Endodermal cell (in vitro differentiated cells): ENCODE measurements around the gene PAH. TPM values are rescaled to one million over a fixed set of nuclear protein-coding genes. Genes with fewer than 3 reads are reported as not detected.

Experiments used
- DNase-seq: peaks from one replicate; pipeline ENCODE4 v3.0.0-alpha.2; 2017
- H3K27ac ChIP-seq: 2 replicates; pipeline ENCODE4 v1.5.1; 2013; ENCODE audit warnings: mild to moderate bottlenecking, low read depth, low read length, moderate library complexity
- H3K27me3 ChIP-seq: 2 replicates; pipeline ENCODE4 v1.6.1; 2013; ENCODE audit warnings: mild to moderate bottlenecking, low read length, moderate library complexity; ENCODE audit not compliant: insufficient read depth, control insufficient read depth, poor library complexity, severe bottlenecking
- H3K36me3 ChIP-seq: 2 replicates; pipeline ENCODE4 v1.7.0; 2013; ENCODE audit warnings: mild to moderate bottlenecking, low read length, moderate library complexity; ENCODE audit not compliant: control insufficient read depth, insufficient read depth
- H3K4me1 ChIP-seq: one replicate; pipeline ENCODE4 v1.7.0; 2013; ENCODE audit warnings: low read length; ENCODE audit not compliant: control insufficient read depth, insufficient read depth
- H3K4me3 ChIP-seq: 2 replicates; pipeline ENCODE4 v1.5.1; 2013; ENCODE audit warnings: mild to moderate bottlenecking, low read length, moderate library complexity
- H3K9ac ChIP-seq: 2 replicates; pipeline ENCODE4 v1.6.1; 2013; ENCODE audit warnings: mild to moderate bottlenecking, low read length, moderate library complexity; ENCODE audit not compliant: poor library complexity, severe bottlenecking; ENCODE audit errors: extremely low read depth
- H3K9me3 ChIP-seq: 2 replicates; pipeline ENCODE4 v1.6.1; 2013; ENCODE audit warnings: mild to moderate bottlenecking, low read length, moderate library complexity; ENCODE audit not compliant: control insufficient read depth
- H3K27ac Mint-ChIP-seq: 2 replicates; pipeline ENCODE4 v1.8.0; 2020; ENCODE audit warnings: mixed read lengths
- H3K27me3 Mint-ChIP-seq: 2 replicates; pipeline ENCODE4 v1.8.0; 2021; ENCODE audit warnings: mild to moderate bottlenecking, mixed read lengths; ENCODE audit not compliant: insufficient read depth
- H3K36me3 Mint-ChIP-seq: 2 replicates; pipeline ENCODE4 v1.8.0; 2020; ENCODE audit warnings: low read depth, mixed read lengths
- H3K4me1 Mint-ChIP-seq: 2 replicates; pipeline ENCODE4 v1.8.0; 2020; ENCODE audit warnings: mixed read lengths
- H3K4me3 Mint-ChIP-seq: 2 replicates; pipeline ENCODE4 v1.8.0; 2020; ENCODE audit warnings: mild to moderate bottlenecking, moderate library complexity, mixed read lengths
- H3K9me3 Mint-ChIP-seq: 2 replicates; pipeline ENCODE4 v1.8.0; 2020; ENCODE audit warnings: mild to moderate bottlenecking, mixed read lengths
- WGBS, 2 experiments: methylation state at CpG; one replicate each; pipeline versions ENCODE4 v1.1.5 to v1.1.7; 2013; ENCODE audit warnings: missing lambda C conversion rate in 2 of 2, mixed read lengths in 1 of 2; ENCODE audit not compliant: insufficient coverage in 1 of 2, insufficient read length in 1 of 2; 5-methylcytosine and 5-hydroxymethylcytosine counted together
- total RNA-seq, 2 donors: library from RNA; stranded (reverse); fragmentation: NEBNext Ultra II Directional in 1 of 2; extraction: Animal tissue kit (Norgen Biotek cat#: 25700) in 1 of 2; gene quantifications; 2 replicates in 1 of 2; 3 replicates in 1 of 2; pipeline ENCODE4 v1.2.1, GENCODE V29; 2021
- TF ChIP-seq, protein P1 (sequence below): fragments of 200-600 bp; sonication (generic); conservative IDR thresholded peaks from 2 replicates; pipeline ENCODE4 v1.5.0; 2021; ENCODE audit warnings: antibody characterized with exemption, mild to moderate bottlenecking

PAH gene
- total RNA-seq, 2 donors from 2014 or later, result 1.5 to 1.9 TPM

- H3K4me3 ChIP-seq, result peak overlapping the region; percentile 74
- no peaks in the 10 kb centered on the region for H3K4me1 ChIP-seq
- peaks cover 12% of the 10 kb centered on the region for H3K27me3 ChIP-seq
- 82 to 92% methylated on average over 5 of the region's 5 CpGs for WGBS, 2 experiments
- no peaks in the 10 kb centered on the region for H3K36me3 Mint-ChIP-seq
- TF ChIP-seq, protein P1, sequence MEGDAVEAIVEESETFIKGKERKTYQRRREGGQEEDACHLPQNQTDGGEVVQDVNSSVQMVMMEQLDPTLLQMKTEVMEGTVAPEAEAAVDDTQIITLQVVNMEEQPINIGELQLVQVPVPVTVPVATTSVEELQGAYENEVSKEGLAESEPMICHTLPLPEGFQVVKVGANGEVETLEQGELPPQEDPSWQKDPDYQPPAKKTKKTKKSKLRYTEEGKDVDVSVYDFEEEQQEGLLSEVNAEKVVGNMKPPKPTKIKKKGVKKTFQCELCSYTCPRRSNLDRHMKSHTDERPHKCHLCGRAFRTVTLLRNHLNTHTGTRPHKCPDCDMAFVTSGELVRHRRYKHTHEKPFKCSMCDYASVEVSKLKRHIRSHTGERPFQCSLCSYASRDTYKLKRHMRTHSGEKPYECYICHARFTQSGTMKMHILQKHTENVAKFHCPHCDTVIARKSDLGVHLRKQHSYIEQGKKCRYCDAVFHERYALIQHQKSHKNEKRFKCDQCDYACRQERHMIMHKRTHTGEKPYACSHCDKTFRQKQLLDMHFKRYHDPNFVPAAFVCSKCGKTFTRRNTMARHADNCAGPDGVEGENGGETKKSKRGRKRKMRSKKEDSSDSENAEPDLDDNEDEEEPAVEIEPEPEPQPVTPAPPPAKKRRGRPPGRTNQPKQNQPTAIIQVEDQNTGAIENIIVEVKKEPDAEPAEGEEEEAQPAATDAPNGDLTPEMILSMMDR, result no peak
- H3K9me3 Mint-ChIP-seq, result no peaks in the 10 kb centered on the region
- peaks cover 19% of the 10 kb centered on the region for H3K27me3 Mint-ChIP-seq
- no peak for DNase-seq
- H3K9ac ChIP-seq, result peak overlapping the region; percentile 31
- peaks cover 3% of the 10 kb centered on the region for H3K4me1 Mint-ChIP-seq
- no peaks in the 10 kb centered on the region for H3K9me3 ChIP-seq
- no peak overlapping the region for H3K27ac ChIP-seq
- H3K27ac Mint-ChIP-seq, result peak overlapping the region; percentile 77
- H3K4me3 Mint-ChIP-seq, result peak overlapping the region; percentile 59
- no peaks in the 10 kb centered on the region for H3K36me3 ChIP-seq
These were observed 605 bp downstream of the PAH start for GRCh38 chr12:102916252-102917025.

GRCh38 chr12:102913453-102914226 lies 3.4 kb downstream of the PAH start:
- H3K4me3 ChIP-seq, result no peak overlapping the region
- no peak overlapping the region for H3K9ac ChIP-seq
- Mint-ChIP-seq H3K36me3 (no peaks in the 10 kb centered on the region), H3K9me3 (no peaks in the 10 kb centered on the region), H3K4me3 (no peak overlapping the region), H3K27ac (no peak overlapping the region), H3K27me3 (peaks cover 16% of the 10 kb centered on the region), H3K4me1 (peaks cover 3% of the 10 kb centered on the region)
- no peaks in the 10 kb centered on the region for H3K9me3 ChIP-seq
- DNase-seq, result no peak
- no peaks in the 10 kb centered on the region for H3K4me1 ChIP-seq
- no peak overlapping the region for H3K27ac ChIP-seq
- H3K36me3 ChIP-seq, result no peaks in the 10 kb centered on the region
- 94% methylated on average over 2 of the region's 2 CpGs; no CpG with 5 or more reads in 1 of the 2 experiments for WGBS, 2 experiments
- peaks cover 12% of the 10 kb centered on the region for H3K27me3 ChIP-seq
- TF ChIP-seq, protein P1, result no peak

DNA sequence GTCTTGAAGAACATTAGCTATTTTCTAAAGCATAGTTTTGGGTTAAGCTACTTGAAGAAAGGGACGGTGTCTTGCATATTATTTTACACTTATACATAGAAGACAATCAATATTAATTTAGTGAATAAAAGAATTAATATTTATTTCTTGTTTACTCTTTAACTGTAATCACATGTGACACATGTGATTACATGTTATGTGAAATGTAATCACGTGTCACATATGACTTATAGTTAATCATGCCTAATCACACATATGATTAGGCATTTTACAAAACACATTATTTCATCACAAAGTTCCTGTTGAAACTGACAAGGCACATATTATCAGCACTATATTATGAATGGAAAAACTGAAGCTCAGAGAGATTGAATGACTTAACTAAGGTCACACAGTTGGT lies 4.8 kb downstream of the PAH start:
- no peak overlapping the region for H3K27ac Mint-ChIP-seq
- Histone ChIP-seq H3K9me3 (no peaks in the 10 kb centered on the region), H3K4me1 (no peaks in the 10 kb centered on the region), H3K9ac (no peak overlapping the region), H3K27ac (no peak overlapping the region), H3K4me3 (no peak overlapping the region), H3K36me3 (no peaks in the 10 kb centered on the region), H3K27me3 (peaks cover 12% of the 10 kb centered on the region)
- H3K27me3 Mint-ChIP-seq, result peaks cover 9% of the 10 kb centered on the region
- no peak overlapping the region for H3K4me3 Mint-ChIP-seq
- no peaks in the 10 kb centered on the region for H3K36me3 Mint-ChIP-seq
- no peaks in the 10 kb centered on the region for H3K4me1 Mint-ChIP-seq
- TF ChIP-seq, protein P1, result no peak
- no peaks in the 10 kb centered on the region for H3K9me3 Mint-ChIP-seq
- no peak for DNase-seq
- 80% methylated on average over 1 of the region's 2 CpGs; no CpG with 5 or more reads in 1 of the 2 experiments for WGBS, 2 experiments
